Measurements from ENCODE around the gene TSPEAR.

TSPEAR gene

DNA sequence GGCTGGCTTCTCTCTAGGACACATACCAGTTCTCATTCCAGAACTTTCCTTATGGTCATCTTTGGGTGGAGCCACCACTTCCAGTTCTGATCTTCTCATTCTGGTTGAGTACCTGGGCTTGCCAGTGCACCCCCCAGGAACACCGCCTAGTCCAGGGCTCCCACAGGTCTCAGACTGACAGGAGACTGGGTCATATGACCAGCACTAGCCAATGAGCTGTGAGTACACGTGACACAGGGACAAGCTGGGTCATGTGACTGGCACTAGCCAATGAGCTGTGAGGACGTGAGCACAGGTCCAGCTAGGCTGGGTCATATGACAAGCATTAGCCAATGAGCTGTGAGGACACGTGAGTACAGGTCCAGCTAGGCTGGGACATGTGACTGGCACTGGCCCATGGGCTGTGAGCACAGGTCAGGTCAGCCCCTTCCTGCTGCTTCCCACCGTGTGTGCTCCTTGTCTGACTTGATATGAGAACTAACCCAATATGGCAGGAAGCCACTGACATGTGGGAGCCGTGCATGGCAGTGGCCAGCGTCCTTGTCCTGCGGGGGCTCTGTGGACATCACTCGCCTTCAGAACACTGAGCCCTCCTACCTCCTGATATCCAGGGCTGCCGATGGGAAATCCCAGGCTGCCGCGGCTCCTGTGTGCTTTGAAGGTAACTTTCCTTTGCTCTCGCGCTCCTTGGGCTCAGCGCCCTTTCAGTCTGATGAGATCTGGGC, 194.0 kb downstream of the TSPEAR start:
- peak; percentile 99 for ATAC-seq
- TF ChIP-seq ZNF565 (CRISPR knock-in tag; conservative IDR thresholded peaks at IDR 0.05; ENCODE audit: low read depth): no peak
- no peak for TF ChIP-seq TCF4 (CRISPR knock-in tag; IDR thresholded peaks at IDR 0.05; ENCODE audit: borderline replicate concordance)
- TF ChIP-seq ZNF70 (CRISPR knock-in tag; IDR thresholded peaks at IDR 0.05): no peak
- no peak for TF ChIP-seq ISL1 (CRISPR knock-in tag; IDR thresholded peaks at IDR 0.05)
- TF ChIP-seq SNAI2 (CRISPR knock-in tag; IDR thresholded peaks at IDR 0.05): no peak
- no peak for TF ChIP-seq ZC3H10 (CRISPR knock-in tag; IDR thresholded peaks at IDR 0.05)
- TF ChIP-seq POU6F1 (CRISPR knock-in tag; IDR thresholded peaks at IDR 0.05; ENCODE audit: borderline replicate concordance, low read depth): no peak
- no peak for TF ChIP-seq ARNTL (CRISPR knock-in tag; IDR thresholded peaks at IDR 0.05; ENCODE audit: borderline replicate concordance, low read depth)
- no peak for TF ChIP-seq PATZ1 (CRISPR knock-in tag; IDR thresholded peaks at IDR 0.05; ENCODE audit: borderline replicate concordance)
- TF ChIP-seq OSR1 (CRISPR knock-in tag; IDR thresholded peaks at IDR 0.05): no peak
- TF ChIP-seq ESRRG (CRISPR knock-in tag; IDR thresholded peaks at IDR 0.05): no peak
- TF ChIP-seq ZNF8 (CRISPR knock-in tag; IDR thresholded peaks at IDR 0.05): no peak
- TF ChIP-seq CSDC2 (CRISPR knock-in tag; IDR thresholded peaks at IDR 0.05): no peak
- TF ChIP-seq GLIS3 (CRISPR knock-in tag; IDR thresholded peaks at IDR 0.05): no peak
- TF ChIP-seq BACH2 (CRISPR knock-in tag; IDR thresholded peaks at IDR 0.05; ENCODE audit: borderline replicate concordance): no peak
- no peak for TF ChIP-seq RARB (CRISPR knock-in tag; IDR thresholded peaks at IDR 0.05)
- TF ChIP-seq PPARA (CRISPR knock-in tag; IDR thresholded peaks at IDR 0.05; ENCODE audit: borderline replicate concordance): no peak
- no peak for TF ChIP-seq TOX (CRISPR knock-in tag; IDR thresholded peaks at IDR 0.05; ENCODE audit: borderline replicate concordance)
- TF ChIP-seq CSRNP3 (CRISPR knock-in tag; IDR thresholded peaks at IDR 0.05): no peak
- no peak for TF ChIP-seq CREB5 (CRISPR knock-in tag; IDR thresholded peaks at IDR 0.05; ENCODE audit: low read depth)

GRCh38 chr21:44516828-44517174, 194.6 kb downstream of the TSPEAR start:
- no peak for ATAC-seq
- TF ChIP-seq ZFP30 (CRISPR knock-in tag; IDR thresholded peaks at IDR 0.05) (no peak), TCF4 (CRISPR knock-in tag; IDR thresholded peaks at IDR 0.05; ENCODE audit: borderline replicate concordance) (no peak), RARB (CRISPR knock-in tag; IDR thresholded peaks at IDR 0.05) (no peak)

DNA sequence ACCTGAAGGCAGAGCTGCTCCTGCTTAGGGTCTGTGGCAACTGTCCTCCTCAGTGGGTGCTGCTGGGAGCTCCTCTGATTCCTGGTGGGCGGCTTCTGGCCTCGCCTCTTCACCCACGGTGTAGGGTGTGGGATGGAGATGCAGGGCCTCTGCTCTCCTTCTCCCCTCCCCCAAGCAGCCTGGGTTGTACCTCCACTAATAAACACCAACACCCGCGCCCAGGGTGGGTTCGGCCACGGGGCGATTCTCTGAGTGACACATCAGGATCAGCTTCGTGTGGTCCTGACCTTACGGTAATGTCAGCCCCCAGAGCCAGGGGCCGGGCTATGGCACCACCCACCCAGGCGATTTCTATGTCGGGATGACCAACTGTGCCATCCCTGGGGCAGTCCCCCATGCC, 195.0 kb downstream of the TSPEAR start:
- TF ChIP-seq TSHZ2 (CRISPR knock-in tag; IDR thresholded peaks at IDR 0.05): no peak
- no peak for TF ChIP-seq ZFP3 (CRISPR knock-in tag; IDR thresholded peaks at IDR 0.05)
- no peak for TF ChIP-seq TCF4 (CRISPR knock-in tag; IDR thresholded peaks at IDR 0.05; ENCODE audit: borderline replicate concordance)
- TF ChIP-seq OSR1 (CRISPR knock-in tag; IDR thresholded peaks at IDR 0.05): no peak
- TF ChIP-seq PATZ1 (CRISPR knock-in tag; IDR thresholded peaks at IDR 0.05; ENCODE audit: borderline replicate concordance): no peak
- no peak for TF ChIP-seq PPARA (CRISPR knock-in tag; IDR thresholded peaks at IDR 0.05; ENCODE audit: borderline replicate concordance)
- TF ChIP-seq ISL1 (CRISPR knock-in tag; IDR thresholded peaks at IDR 0.05): no peak
- no peak for TF ChIP-seq TOX (CRISPR knock-in tag; IDR thresholded peaks at IDR 0.05; ENCODE audit: borderline replicate concordance)
- TF ChIP-seq CREB5 (CRISPR knock-in tag; IDR thresholded peaks at IDR 0.05; ENCODE audit: low read depth): no peak
- TF ChIP-seq ZNF8 (CRISPR knock-in tag; IDR thresholded peaks at IDR 0.05): no peak
- no peak for TF ChIP-seq GLIS3 (CRISPR knock-in tag; IDR thresholded peaks at IDR 0.05)
- no peak for ATAC-seq

Data from SK-N-SH treated with all-trans-retinoic acid at 6 μM for 48 hours (cell line).